Neural cell (in vitro differentiated cells): ENCODE data around the gene SLCO2B1. TPM values are rescaled to one million over a fixed set of nuclear protein-coding genes. Genes with fewer than 3 reads are reported as not detected.

Experiments
- H2AFZ ChIP-seq: fragments of 200-600, 300-800 bp; sonication (generic), shearing (Covaris generic); 2 replicates; pipeline ENCODE4 v1.6.0; 2014; ENCODE audit warnings: low read depth, mild to moderate bottlenecking, antibody characterized with exemption, low read length, moderate library complexity
- H3F3A ChIP-seq: fragments of 200-600 bp; shearing (Covaris generic); 2 replicates; pipeline ENCODE4 v1.6.1; 2016; ENCODE audit warnings: mild to moderate bottlenecking, moderate library complexity, mixed read lengths, antibody characterized with exemption, low read length; ENCODE audit not compliant: insufficient read depth, poor library complexity, severe bottlenecking
- H3K27ac ChIP-seq: fragments of 200-600, 300-800 bp; sonication (generic), shearing (Covaris generic); 2 replicates; pipeline ENCODE4 v1.5.1; 2014; ENCODE audit warnings: mild to moderate bottlenecking, low read length, moderate library complexity
- H3K27me3 ChIP-seq: fragments of 300-800, 200-600 bp; sonication (generic), shearing (Covaris generic); 2 replicates; pipeline ENCODE4 v1.6.0; 2014; ENCODE audit warnings: mild to moderate bottlenecking, low read depth, low read length, moderate library complexity; ENCODE audit not compliant: insufficient read depth
- H3K36me3 ChIP-seq: fragments of 300-800, 200-600 bp; sonication (generic), shearing (Covaris generic); 2 replicates; pipeline ENCODE4 v1.5.1; 2014; ENCODE audit warnings: mild to moderate bottlenecking, antibody characterized with exemption, low read length, moderate library complexity; ENCODE audit not compliant: insufficient read depth
- H3K4me2 ChIP-seq: fragments of 300-800, 200-600 bp; sonication (generic), shearing (Covaris generic); 2 replicates; pipeline ENCODE4 v1.6.0; 2014; ENCODE audit warnings: mild to moderate bottlenecking, low read length
- H3K4me3 ChIP-seq: fragments of 300-800, 200-600 bp; sonication (generic), shearing (Covaris generic); 2 replicates; pipeline ENCODE4 v1.5.1; 2014; ENCODE audit warnings: mild to moderate bottlenecking, low read length, moderate library complexity
- H3K79me2 ChIP-seq: fragments of 200-600 bp; shearing (Covaris generic); replicated peaks from 2 replicates; pipeline ENCODE4 v1.6.0; 2014; ENCODE audit warnings: mild to moderate bottlenecking, low read length, moderate library complexity; ENCODE audit not compliant: insufficient read depth
- H3K9ac ChIP-seq: fragments of 300-800, 200-600 bp; sonication (generic), shearing (Covaris generic); 2 replicates; pipeline ENCODE4 v1.6.1; 2016; ENCODE audit warnings: mild to moderate bottlenecking, low read length, mixed read lengths
- H3K9me2 ChIP-seq: fragments of 200-600 bp; shearing (Covaris generic); 2 replicates; pipeline ENCODE4 v1.6.1; 2016; ENCODE audit warnings: mild to moderate bottlenecking, low read length, mixed read lengths; ENCODE audit not compliant: insufficient read depth
- H3K9me3 ChIP-seq: fragments of 200-600, 300-800 bp; sonication (generic), shearing (Covaris generic); 2 replicates; pipeline ENCODE4 v1.6.1; 2016; ENCODE audit warnings: mild to moderate bottlenecking, mixed run types, low read length, moderate library complexity, mixed read lengths
- H4K20me1 ChIP-seq: fragments of 200-600 bp; shearing (Covaris generic); 2 replicates; pipeline ENCODE4 v1.6.1; 2016; ENCODE audit warnings: mild to moderate bottlenecking, mixed run types; ENCODE audit not compliant: insufficient read depth
- EP300 ChIP-seq: fragments of 450-650 bp; conservative IDR thresholded peaks from 2 replicates; pipeline ENCODE4 v1.6.1; 2014; ENCODE audit warnings: antibody characterized with exemption, mild to moderate bottlenecking, moderate library complexity; ENCODE audit not compliant: poor library complexity, severe bottlenecking
- EZH2 ChIP-seq: fragments of 200-600, 300-800 bp; shearing (Covaris generic), sonication (generic); IDR thresholded peaks from 2 replicates; pipeline ENCODE4 v1.6.1; 2014; ENCODE audit warnings: antibody characterized with exemption, low read length, borderline replicate concordance, mild to moderate bottlenecking; ENCODE audit not compliant: insufficient read depth, poor library complexity, severe bottlenecking
- MXI1 ChIP-seq: fragments of 450-650 bp; conservative IDR thresholded peaks from 2 replicates; pipeline ENCODE4 v1.6.1; 2014; ENCODE audit warnings: antibody characterized with exemption, mild to moderate bottlenecking; ENCODE audit not compliant: poor library complexity, severe bottlenecking
- POLR2AphosphoS5 ChIP-seq: IDR thresholded peaks from 2 replicates; pipeline ENCODE4 v1.6.1; 2012
- RAD21 ChIP-seq: fragments of 450-650 bp; conservative IDR thresholded peaks from 2 replicates; pipeline ENCODE4 v1.6.1; 2014; ENCODE audit warnings: antibody characterized with exemption, mild to moderate bottlenecking, moderate library complexity
- SMC3 ChIP-seq: fragments of 450-650 bp; conservative IDR thresholded peaks from 2 replicates; pipeline ENCODE4 v1.6.1; 2014; ENCODE audit warnings: antibody characterized with exemption, mild to moderate bottlenecking, moderate library complexity; ENCODE audit not compliant: poor library complexity
- TAF1 ChIP-seq: IDR thresholded peaks from 2 replicates; pipeline ENCODE4 v1.6.1; 2012; ENCODE audit warnings: low read depth
- polyA plus RNA-seq: library from polyadenylated mRNA; depleted of rRNA; stranded (reverse); fragments of >200 nt; gene quantifications from 2 replicates; pipeline ENCODE4 v1.2.3, GENCODE V29; 2014
- TF ChIP-seq, protein P1 (sequence below): fragments of 450-650 bp; IDR thresholded peaks from 2 replicates; pipeline ENCODE4 v1.5.1; 2014; ENCODE audit warnings: antibody characterized with exemption, mild to moderate bottlenecking, moderate library complexity; ENCODE audit not compliant: poor library complexity, severe bottlenecking
- TF ChIP-seq, protein P2 (sequence below): IDR thresholded peaks from 2 replicates; pipeline ENCODE4 v1.6.1; 2012; ENCODE audit warnings: borderline replicate concordance

The SLCO2B1 gene
- polyA plus RNA-seq, 1 donor from 2014 or later, result not detected

DNA sequence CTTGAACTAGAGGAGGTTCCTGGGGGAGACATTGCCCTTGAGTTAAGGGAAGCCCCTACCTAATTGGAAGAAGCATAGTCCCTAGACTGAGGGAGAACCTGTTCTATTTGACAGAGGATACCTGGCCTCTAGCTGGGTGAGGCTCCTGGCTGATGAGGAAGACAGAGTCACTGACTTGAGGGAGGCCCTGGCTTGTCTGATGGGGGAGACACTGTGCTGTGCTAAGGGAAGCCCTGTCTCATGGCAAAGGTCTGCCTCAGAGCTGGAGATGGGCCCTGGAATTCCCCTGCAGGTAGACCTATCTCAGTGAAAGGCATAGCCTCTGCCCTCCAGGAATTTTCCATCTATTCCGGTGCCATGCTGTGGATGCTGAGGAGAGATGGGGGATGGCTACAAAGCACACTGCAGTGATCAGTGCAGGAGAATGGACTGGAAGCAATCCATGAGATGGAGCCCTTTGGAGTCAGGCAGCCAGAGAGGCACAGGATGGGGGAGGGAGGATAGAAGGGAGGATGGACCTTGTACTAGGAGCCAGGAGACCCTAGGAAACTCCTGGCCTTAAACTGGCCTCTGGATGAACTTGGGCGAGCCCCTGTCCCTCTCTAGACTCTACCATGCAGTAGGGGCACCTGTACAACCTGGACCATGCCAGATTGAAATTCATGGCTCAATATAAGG is 39.9 kb downstream of the SLCO2B1 start:
- no peak overlapping the region for H3K27ac ChIP-seq
- H3K36me3 ChIP-seq, result no peaks in the 10 kb centered on the region
- no peaks in the 10 kb centered on the region for H3K9me2 ChIP-seq
- no peak overlapping the region for H3K4me2 ChIP-seq
- H3K27me3 ChIP-seq, result no peaks in the 10 kb centered on the region
- no peaks in the 10 kb centered on the region for H3K79me2 ChIP-seq
- H2AFZ ChIP-seq, result no peak overlapping the region
- H4K20me1 ChIP-seq, result no peaks in the 10 kb centered on the region
- H3K9ac ChIP-seq, result no peak overlapping the region
- TF ChIP-seq, protein P1, sequence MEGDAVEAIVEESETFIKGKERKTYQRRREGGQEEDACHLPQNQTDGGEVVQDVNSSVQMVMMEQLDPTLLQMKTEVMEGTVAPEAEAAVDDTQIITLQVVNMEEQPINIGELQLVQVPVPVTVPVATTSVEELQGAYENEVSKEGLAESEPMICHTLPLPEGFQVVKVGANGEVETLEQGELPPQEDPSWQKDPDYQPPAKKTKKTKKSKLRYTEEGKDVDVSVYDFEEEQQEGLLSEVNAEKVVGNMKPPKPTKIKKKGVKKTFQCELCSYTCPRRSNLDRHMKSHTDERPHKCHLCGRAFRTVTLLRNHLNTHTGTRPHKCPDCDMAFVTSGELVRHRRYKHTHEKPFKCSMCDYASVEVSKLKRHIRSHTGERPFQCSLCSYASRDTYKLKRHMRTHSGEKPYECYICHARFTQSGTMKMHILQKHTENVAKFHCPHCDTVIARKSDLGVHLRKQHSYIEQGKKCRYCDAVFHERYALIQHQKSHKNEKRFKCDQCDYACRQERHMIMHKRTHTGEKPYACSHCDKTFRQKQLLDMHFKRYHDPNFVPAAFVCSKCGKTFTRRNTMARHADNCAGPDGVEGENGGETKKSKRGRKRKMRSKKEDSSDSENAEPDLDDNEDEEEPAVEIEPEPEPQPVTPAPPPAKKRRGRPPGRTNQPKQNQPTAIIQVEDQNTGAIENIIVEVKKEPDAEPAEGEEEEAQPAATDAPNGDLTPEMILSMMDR, result no peak
- TF ChIP-seq EP300 (no peak), RAD21 (no peak), POLR2AphosphoS5 (no peak), TAF1 (no peak), EZH2 (no peak), MXI1 (no peak), SMC3 (no peak)
- TF ChIP-seq, protein P2, sequence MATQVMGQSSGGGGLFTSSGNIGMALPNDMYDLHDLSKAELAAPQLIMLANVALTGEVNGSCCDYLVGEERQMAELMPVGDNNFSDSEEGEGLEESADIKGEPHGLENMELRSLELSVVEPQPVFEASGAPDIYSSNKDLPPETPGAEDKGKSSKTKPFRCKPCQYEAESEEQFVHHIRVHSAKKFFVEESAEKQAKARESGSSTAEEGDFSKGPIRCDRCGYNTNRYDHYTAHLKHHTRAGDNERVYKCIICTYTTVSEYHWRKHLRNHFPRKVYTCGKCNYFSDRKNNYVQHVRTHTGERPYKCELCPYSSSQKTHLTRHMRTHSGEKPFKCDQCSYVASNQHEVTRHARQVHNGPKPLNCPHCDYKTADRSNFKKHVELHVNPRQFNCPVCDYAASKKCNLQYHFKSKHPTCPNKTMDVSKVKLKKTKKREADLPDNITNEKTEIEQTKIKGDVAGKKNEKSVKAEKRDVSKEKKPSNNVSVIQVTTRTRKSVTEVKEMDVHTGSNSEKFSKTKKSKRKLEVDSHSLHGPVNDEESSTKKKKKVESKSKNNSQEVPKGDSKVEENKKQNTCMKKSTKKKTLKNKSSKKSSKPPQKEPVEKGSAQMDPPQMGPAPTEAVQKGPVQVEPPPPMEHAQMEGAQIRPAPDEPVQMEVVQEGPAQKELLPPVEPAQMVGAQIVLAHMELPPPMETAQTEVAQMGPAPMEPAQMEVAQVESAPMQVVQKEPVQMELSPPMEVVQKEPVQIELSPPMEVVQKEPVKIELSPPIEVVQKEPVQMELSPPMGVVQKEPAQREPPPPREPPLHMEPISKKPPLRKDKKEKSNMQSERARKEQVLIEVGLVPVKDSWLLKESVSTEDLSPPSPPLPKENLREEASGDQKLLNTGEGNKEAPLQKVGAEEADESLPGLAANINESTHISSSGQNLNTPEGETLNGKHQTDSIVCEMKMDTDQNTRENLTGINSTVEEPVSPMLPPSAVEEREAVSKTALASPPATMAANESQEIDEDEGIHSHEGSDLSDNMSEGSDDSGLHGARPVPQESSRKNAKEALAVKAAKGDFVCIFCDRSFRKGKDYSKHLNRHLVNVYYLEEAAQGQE, result no peak
- H3K9me3 ChIP-seq, result no peaks in the 10 kb centered on the region
- H3F3A ChIP-seq, result no peaks in the 10 kb centered on the region
- H3K4me3 ChIP-seq, result no peak overlapping the region

DNA sequence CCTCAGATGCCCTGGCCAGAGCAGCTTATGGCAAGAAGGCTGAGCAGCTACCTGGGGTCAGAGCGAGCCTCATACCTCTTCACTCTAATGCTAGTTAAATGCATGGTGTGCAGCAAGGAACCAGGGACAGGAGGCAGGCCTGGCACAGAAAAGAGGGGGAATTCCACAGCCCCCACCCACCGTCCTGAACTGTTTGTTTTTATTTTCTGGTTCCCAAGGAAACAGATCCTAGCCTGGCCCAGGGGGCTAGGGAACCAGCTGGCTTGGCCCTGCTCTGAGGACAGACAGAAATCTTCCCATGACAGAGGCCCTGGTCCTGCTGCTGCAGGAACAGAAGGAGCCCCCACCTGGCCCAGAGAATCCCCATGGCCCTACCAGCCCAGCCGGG is 40.4 kb downstream of the SLCO2B1 start:
- no peaks in the 10 kb centered on the region for H3K9me2 ChIP-seq
- H3K4me3 ChIP-seq, result no peak overlapping the region
- no peak overlapping the region for H2AFZ ChIP-seq
- H3K36me3 ChIP-seq, result no peaks in the 10 kb centered on the region
- no peak for TF ChIP-seq SMC3
- TF ChIP-seq RAD21, result no peak
- TF ChIP-seq, protein P2, result no peak
- no peak for TF ChIP-seq TAF1
- TF ChIP-seq MXI1, result no peak
- no peak for TF ChIP-seq EP300
- TF ChIP-seq, protein P1, result no peak
- TF ChIP-seq EZH2, result no peak
- TF ChIP-seq POLR2AphosphoS5, result no peak
- H3K9me3 ChIP-seq, result no peaks in the 10 kb centered on the region
- no peaks in the 10 kb centered on the region for H3F3A ChIP-seq
- no peaks in the 10 kb centered on the region for H3K79me2 ChIP-seq
- no peaks in the 10 kb centered on the region for H4K20me1 ChIP-seq
- no peak overlapping the region for H3K9ac ChIP-seq
- no peaks in the 10 kb centered on the region for H3K27me3 ChIP-seq
- no peak overlapping the region for H3K27ac ChIP-seq
- H3K4me2 ChIP-seq, result no peak overlapping the region
